ENCODE measurements around the gene CDH24. TPM values are rescaled to one million over a fixed set of nuclear protein-coding genes. Genes with fewer than 3 reads are reported as not detected.

Gene CDH24
- total and polyA plus RNA-seq, 2 of the 13 experiments (the other 11 are each of a cell fraction or from before 2014, with no cell fraction given) = 0.69 to 0.99 TPM

GRCh38 chr14:23034498-23035302 is 22.6 kb downstream of the CDH24 start, which contains the start of gene PSMB5 (continued):
- TF ChIP-seq TIGD3 (CRISPR knock-in tag; IDR thresholded peaks at IDR 0.05; ENCODE audit: borderline replicate concordance) (peak; percentile 95), ZSCAN22 (CRISPR knock-in tag; IDR thresholded peaks at IDR 0.05) (no peak), ZNF562 (CRISPR knock-in tag; IDR thresholded peaks at IDR 0.05; ENCODE audit: borderline replicate concordance) (no peak), CBX5 (CRISPR knock-in tag; IDR thresholded peaks at IDR 0.05; ENCODE audit: borderline replicate concordance) (peak; percentile 79; the same call in 1 of the 2 replicates), SNAPC2 (CRISPR knock-in tag; IDR thresholded peaks at IDR 0.05) (peak; percentile 96), ZNF777 (CRISPR knock-in tag; IDR thresholded peaks at IDR 0.05) (peak; percentile 46; the same call in 1 of the 2 replicates), ZNF136 (CRISPR knock-in tag; IDR thresholded peaks at IDR 0.05; ENCODE audit: low read depth) (peak; percentile 76; the same call in 1 of the 2 replicates), THAP8 (CRISPR knock-in tag; IDR thresholded peaks at IDR 0.05; ENCODE audit: borderline replicate concordance) (no peak), KMT2A (CRISPR knock-in tag; IDR thresholded peaks at IDR 0.05) (peak; percentile 90), ZNF773 (CRISPR knock-in tag; IDR thresholded peaks at IDR 0.05; ENCODE audit: borderline replicate concordance) (no peak; the same call in 1 of the 2 replicates), ZNF460 (CRISPR knock-in tag; IDR thresholded peaks at IDR 0.05; ENCODE audit: borderline replicate concordance) (no peak), EP300 (IDR thresholded peaks at IDR 0.05; ENCODE audit: low read depth in 2 of 2, low read length in 2 of 2) (peak; percentile 3 to 52; a peak in 2 of 4 replicates), EP300 (CRISPR knock-in tag; IDR thresholded peaks at IDR 0.05; ENCODE audit: borderline replicate concordance) (peak; percentile 42), ZNF615 (CRISPR knock-in tag; IDR thresholded peaks at IDR 0.05; ENCODE audit: borderline replicate concordance) (peak; percentile 28), GABPA (IDR thresholded peaks at IDR 0.05; ENCODE audit: low read depth, low read length) (no peak), GABPA (CRISPR knock-in tag; IDR thresholded peaks at IDR 0.05; ENCODE audit: low read depth) (peak; percentile 97), KLF9 (CRISPR knock-in tag; IDR thresholded peaks at IDR 0.05; ENCODE audit: low read depth) (peak; percentile 81), SIX1 (CRISPR knock-in tag; IDR thresholded peaks at IDR 0.05; ENCODE audit: borderline replicate concordance) (peak; percentile 53), PHF21A (CRISPR knock-in tag; IDR thresholded peaks at IDR 0.05) (peak; percentile 98), ZBTB44 (CRISPR knock-in tag; IDR thresholded peaks at IDR 0.05) (peak; percentile 86; the same call in 1 of the 2 replicates), LRRFIP1 (CRISPR knock-in tag; conservative IDR thresholded peaks at IDR 0.05) (0 out of 2 replicates have a peak, but pooled peaks have one; percentile 67), ZNF550 (CRISPR knock-in tag; IDR thresholded peaks at IDR 0.05; ENCODE audit: borderline replicate concordance) (peak; percentile 79; the same call in 1 of the 2 replicates)
